ENCODE measurements around the gene PPIP5K2.

Gene PPIP5K2

GRCh38 chr5:103255691-103256090 lies 135.6 kb downstream of the PPIP5K2 start:
- CTCF ChIA-PET, result interaction anchor here (1.1 kb wide), 1 partner anchor 219 kb away, joined by 5 read pairs; no protein-coding TSS in a partner anchor
- Mint-ChIP-seq H3K9me3 (no peaks in the 10 kb centered on the region), H3K36me3 (no peaks in the 10 kb centered on the region), H3K4me1 (peaks cover 11% of the 10 kb centered on the region), H3K27me3 (peaks cover 35% of the 10 kb centered on the region), H3K4me3 (no peak overlapping the region), H3K27ac (no peak overlapping the region)
- no peak for DNase-seq

GRCh38 chr5:103256178-103256577 lies 136.1 kb downstream of the PPIP5K2 start:
- CTCF ChIA-PET, result interaction anchor here (1.3 kb wide), 1 partner anchor 23 kb away, joined by 4 read pairs; no protein-coding TSS in a partner anchor
- Mint-ChIP-seq H3K27me3 (peaks cover 40% of the 10 kb centered on the region), H3K27ac (no peak overlapping the region), H3K9me3 (no peaks in the 10 kb centered on the region), H3K36me3 (peaks cover under 1% of the 10 kb centered on the region), H3K4me3 (no peak overlapping the region), H3K4me1 (peaks cover 16% of the 10 kb centered on the region)
- DNase-seq, result no peak

DNA sequence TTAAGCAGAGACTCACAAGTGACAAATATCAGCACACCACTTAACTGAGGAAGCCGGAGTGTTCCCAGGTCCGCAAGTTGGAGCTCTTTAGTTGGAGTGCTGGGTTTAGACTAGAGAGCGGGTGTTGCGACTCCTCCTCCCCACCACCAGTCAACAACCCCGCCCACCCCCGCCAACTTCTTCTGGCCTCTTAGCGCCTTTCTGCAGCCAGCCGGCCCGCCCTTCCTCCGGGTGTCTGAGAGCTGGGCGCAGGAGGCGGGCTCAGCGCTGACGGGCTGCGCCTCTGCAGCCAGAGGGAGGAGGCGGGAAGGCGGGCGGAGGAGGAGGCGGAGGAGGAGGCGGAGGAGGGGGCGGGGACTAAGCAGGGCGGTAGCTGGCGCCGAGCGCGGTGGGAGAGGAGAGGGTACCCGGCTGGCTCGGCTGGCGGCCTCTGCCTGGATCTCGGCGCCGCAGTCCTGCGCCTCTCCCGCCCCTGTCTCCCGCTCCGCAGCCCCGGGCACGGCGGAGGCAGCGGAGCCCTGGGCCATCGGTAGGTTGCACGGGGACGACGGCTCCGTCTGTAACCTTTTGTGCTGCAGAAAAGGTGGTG lies 138.4 kb downstream of the PPIP5K2 start, which contains the start of gene MACIR:
MACIR (plus strand) TSS at position 396 of the 589 bp plus-strand sequence. CDS start 17,157 bp downstream, outside the sequence.
- peaks cover 38% of the 10 kb centered on the region for H3K27me3 Mint-ChIP-seq
- H3K36me3 Mint-ChIP-seq, result peaks cover 1% of the 10 kb centered on the region
- H3K4me1 Mint-ChIP-seq, result peaks cover 28% of the 10 kb centered on the region
- H3K4me3 Mint-ChIP-seq, result peak within 1 kb of the TSS; percentile 80
- DNase-seq, result peak; percentile 98
- no peaks in the 10 kb centered on the region for H3K9me3 Mint-ChIP-seq
- CTCF ChIA-PET, result interaction anchor here (0.6 to 2.0 kb wide), 3 partner anchors 14 to 81 kb away, joined by 4 to 6 read pairs (median 5); no protein-coding TSS in a partner anchor
- H3K27ac Mint-ChIP-seq, result peak within 1 kb of the TSS; percentile 85

GRCh38 chr5:103258957-103259704 lies 139.0 kb downstream of the PPIP5K2 start:
- peak overlapping the region; percentile 85 for H3K27ac Mint-ChIP-seq
- H3K36me3 Mint-ChIP-seq, result peaks cover 1% of the 10 kb centered on the region
- peaks cover 38% of the 10 kb centered on the region for H3K27me3 Mint-ChIP-seq
- H3K4me1 Mint-ChIP-seq, result peaks cover 28% of the 10 kb centered on the region
- no peaks in the 10 kb centered on the region for H3K9me3 Mint-ChIP-seq
- H3K4me3 Mint-ChIP-seq, result peak overlapping the region; percentile 80
- peak; percentile 72 for DNase-seq
- CTCF ChIA-PET, result interaction anchor here (0.6 to 2.0 kb wide), 4 partner anchors 12 to 80 kb away, joined by 4 to 6 read pairs (median 6); no protein-coding TSS in a partner anchor

DNA sequence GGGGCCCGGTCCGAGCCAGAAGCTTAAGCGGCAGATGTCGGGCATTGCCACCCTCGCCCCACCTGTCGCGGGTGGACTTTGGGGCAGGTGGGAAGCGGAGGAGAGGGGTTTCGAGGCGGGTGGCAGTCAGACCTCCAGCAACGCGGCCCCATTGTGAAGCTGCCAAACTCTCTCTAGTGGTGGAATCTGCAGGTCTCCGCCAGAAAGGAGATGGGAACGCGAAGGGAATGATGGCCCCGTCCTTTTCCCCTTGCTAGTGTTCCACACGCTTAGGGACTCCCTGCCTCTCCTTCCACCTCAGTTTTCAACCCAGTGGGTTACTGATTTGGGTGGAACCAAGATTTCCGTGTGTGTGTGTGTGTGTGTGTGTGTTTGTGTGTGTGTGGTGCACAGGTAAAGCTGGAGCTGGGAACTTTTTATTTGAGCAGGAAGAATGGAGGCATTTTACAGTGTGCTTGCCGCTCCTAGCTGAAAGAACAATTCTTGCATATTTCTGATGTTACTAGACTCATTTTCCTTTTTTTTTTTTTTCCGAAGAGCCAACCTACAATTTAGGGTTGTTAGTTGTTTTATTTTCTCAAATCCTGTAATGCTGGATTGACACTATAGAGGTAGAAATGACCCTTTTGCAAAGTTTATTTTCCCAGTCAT lies 139.7 kb downstream of the PPIP5K2 start:
- peaks cover 1% of the 10 kb centered on the region for H3K36me3 Mint-ChIP-seq
- H3K4me1 Mint-ChIP-seq, result peaks cover 28% of the 10 kb centered on the region
- CTCF ChIA-PET, result interaction anchor here (1.2 to 2.0 kb wide), 2 partner anchors 11 to 27 kb away, joined by 6 read pairs; no protein-coding TSS in a partner anchor
- H3K27me3 Mint-ChIP-seq, result peaks cover 38% of the 10 kb centered on the region
- peak overlapping the region; percentile 85 for H3K27ac Mint-ChIP-seq
- peak overlapping the region; percentile 80 for H3K4me3 Mint-ChIP-seq
- peak; percentile 30 for DNase-seq
- no peaks in the 10 kb centered on the region for H3K9me3 Mint-ChIP-seq

DNA sequence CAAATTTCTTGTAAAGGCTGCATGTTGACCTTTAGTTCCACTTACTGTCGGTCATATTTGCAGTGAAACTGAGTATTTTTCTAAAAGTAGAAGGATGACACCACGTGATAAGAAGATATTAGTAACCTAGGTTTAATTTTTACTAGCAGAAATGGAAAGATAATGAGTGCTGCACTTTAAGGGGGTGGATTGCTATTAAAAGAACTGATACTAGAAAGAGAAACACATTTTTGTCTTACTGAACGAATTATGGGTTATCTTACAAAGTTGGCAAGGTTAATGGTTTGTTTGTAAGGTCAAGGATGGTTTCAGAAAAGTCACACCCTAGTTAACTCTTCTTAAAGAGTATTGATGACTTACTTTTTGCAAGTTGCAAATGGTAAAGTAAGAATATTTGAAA lies 140.8 kb downstream of the PPIP5K2 start:
- Mint-ChIP-seq H3K4me3 (peak overlapping the region; percentile 10), H3K4me1 (peaks cover 28% of the 10 kb centered on the region), H3K27ac (no peak overlapping the region), H3K36me3 (peaks cover 1% of the 10 kb centered on the region), H3K27me3 (peaks cover 27% of the 10 kb centered on the region), H3K9me3 (no peaks in the 10 kb centered on the region)
- CTCF ChIA-PET, result interaction anchor here (1.5 kb wide), 1 partner anchor 214 kb away, joined by 3 read pairs; no protein-coding TSS in a partner anchor
- DNase-seq, result no peak
